HG03469 (cell line): ENCODE results near the gene SLC16A12.

Source experiments
- ATAC-seq: cut with Tn5 transposase; IDR thresholded peaks from one replicate; pipeline ENCODE4 v1.9.1; 2021; ENCODE audit warnings: mild to moderate bottlenecking, moderate library complexity, moderate number of reproducible peaks; ENCODE audit not compliant: unreplicated experiment

The SLC16A12 gene

GRCh38 chr10:89515031-89515841 is 20.2 kb downstream of the SLC16A12 start:
- ATAC-seq: no peak

- no peak for ATAC-seq
Observed at GRCh38 chr10:89513206-89513605, 22.2 kb downstream of the SLC16A12 start.

- ATAC-seq: no peak
Observed at GRCh38 chr10:89505640-89506275, 29.6 kb downstream of the SLC16A12 start.

GRCh38 chr10:89504691-89505090 is 30.7 kb downstream of the SLC16A12 start:
- ATAC-seq: no peak

GRCh38 chr10:89503652-89504370 is 31.6 kb downstream of the SLC16A12 start:
- ATAC-seq: no peak

GRCh38 chr10:89503151-89503550 is 32.2 kb downstream of the SLC16A12 start:
- no peak for ATAC-seq

GRCh38 chr10:89502549-89502948 is 32.8 kb downstream of the SLC16A12 start:
- ATAC-seq: no peak

GRCh38 chr10:89494575-89494974 is 40.8 kb downstream of the SLC16A12 start:
- no peak for ATAC-seq

GRCh38 chr10:89494068-89494467 is 41.3 kb downstream of the SLC16A12 start:
- ATAC-seq: no peak

- ATAC-seq: no peak
Observed at GRCh38 chr10:89491932-89492331, 43.5 kb downstream of the SLC16A12 start.

- ATAC-seq: no peak
Observed at GRCh38 chr10:89490596-89491335, 44.6 kb downstream of the SLC16A12 start.

- no peak for ATAC-seq
Observed at GRCh38 chr10:89482256-89482655, 53.1 kb downstream of the SLC16A12 start.

- no peak for ATAC-seq
Observed at GRCh38 chr10:89481662-89482061, 53.7 kb downstream of the SLC16A12 start.

- ATAC-seq: no peak
Observed at GRCh38 chr10:89479771-89480446, 55.5 kb downstream of the SLC16A12 start.

- no peak for ATAC-seq
Observed at GRCh38 chr10:89478739-89479654, 56.4 kb downstream of the SLC16A12 start.

GRCh38 chr10:89478085-89478738 is 57.2 kb downstream of the SLC16A12 start:
- no peak for ATAC-seq

- ATAC-seq: no peak
Observed at GRCh38 chr10:89476150-89476549, 59.2 kb downstream of the SLC16A12 start.

- no peak for ATAC-seq
Observed at GRCh38 chr10:89475591-89475998, 59.8 kb downstream of the SLC16A12 start.

- no peak for ATAC-seq
Observed at GRCh38 chr10:89475125-89475524, 60.3 kb downstream of the SLC16A12 start.
